Midbrain (tissue), 1 donor: ENCODE data around the gene FABP6.

Experiments used
- DNase-seq: peaks from one replicate; lab custom pipeline; 2025; lab: John Stamatoyannopoulos, UW

Gene FABP6

GRCh38 chr5:160262151-160263074 is 33.1 kb downstream of the FABP6 start:
- DNase-seq = no peak

- DNase-seq = no peak
Observed at GRCh38 chr5:160263326-160263855, 34.1 kb downstream of the FABP6 start.

GRCh38 chr5:160266044-160266443 is 36.7 kb downstream of the FABP6 start:
- no peak for DNase-seq

GRCh38 chr5:160266752-160267345 is 37.5 kb downstream of the FABP6 start:
- DNase-seq = no peak

GRCh38 chr5:160268121-160268520 is 38.8 kb downstream of the FABP6 start:
- no peak for DNase-seq

GRCh38 chr5:160269017-160269416 is 39.7 kb downstream of the FABP6 start:
- peak; percentile 53 for DNase-seq

- no peak for DNase-seq
Observed at GRCh38 chr5:160270704-160271103, 41.4 kb downstream of the FABP6 start.

- no peak for DNase-seq
Observed at GRCh38 chr5:160271396-160271795, 42.1 kb downstream of the FABP6 start.

GRCh38 chr5:160271836-160272235 is 42.5 kb downstream of the FABP6 start:
- DNase-seq = no peak

- DNase-seq = no peak
Observed at GRCh38 chr5:160272264-160272663, 43.0 kb downstream of the FABP6 start.

GRCh38 chr5:160272889-160273288 is 43.6 kb downstream of the FABP6 start:
- no peak for DNase-seq

GRCh38 chr5:160274483-160274931 is 45.2 kb downstream of the FABP6 start:
- DNase-seq = no peak

- DNase-seq = no peak
Observed at GRCh38 chr5:160278343-160278742, 49.0 kb downstream of the FABP6 start.

- DNase-seq = no peak
Observed at GRCh38 chr5:160280384-160281095, 51.2 kb downstream of the FABP6 start.

- DNase-seq = no peak
Observed at GRCh38 chr5:160281275-160281674, 52.0 kb downstream of the FABP6 start.

GRCh38 chr5:160284291-160284873 is 55.1 kb downstream of the FABP6 start:
- no peak for DNase-seq

GRCh38 chr5:160285316-160285715 is 56.0 kb downstream of the FABP6 start:
- DNase-seq = no peak

GRCh38 chr5:160286947-160287346 is 57.6 kb downstream of the FABP6 start:
- DNase-seq = no peak

- DNase-seq = peak; percentile 7
Observed at GRCh38 chr5:160287378-160288051, 58.2 kb downstream of the FABP6 start.
